GM19023 (cell line): Measurements from ENCODE around the gene SAP25.
"Not testable (repeated sequence)": the region's sequence is repeated elsewhere in the genome, so short reads cannot be mapped to it uniquely, and the experiment has no call there.

Source experiments
- ATAC-seq: cut with Tn5 transposase; IDR thresholded peaks from one replicate; pipeline ENCODE4 v1.9.1; 2021; ENCODE audit warnings: mild to moderate bottlenecking, moderate library complexity; ENCODE audit not compliant: unreplicated experiment

Gene SAP25

DNA sequence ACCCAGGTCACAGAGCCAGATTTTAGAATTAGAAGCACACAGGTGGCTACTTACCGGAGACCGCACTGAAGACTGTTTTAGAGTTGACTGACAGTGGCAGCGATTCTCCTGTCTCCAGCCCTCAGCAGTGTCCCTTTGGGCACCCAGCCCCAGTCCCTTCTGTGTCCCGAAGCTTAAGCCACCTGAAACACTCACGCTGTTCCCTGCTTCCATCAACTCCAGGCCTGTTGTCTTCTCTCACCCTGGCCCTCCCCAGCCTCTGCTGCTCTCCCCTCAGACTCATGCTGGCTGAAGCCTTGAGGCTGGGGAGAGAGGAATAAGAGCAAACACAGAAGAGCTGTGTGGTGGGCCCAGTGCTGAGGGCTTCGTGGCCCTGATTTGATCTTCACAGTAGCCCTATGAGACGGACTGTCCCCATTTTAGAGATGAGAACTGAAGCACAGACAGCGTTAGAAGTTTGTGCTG is 10.6 kb downstream of the SAP25 start:
- ATAC-seq, result no peak

DNA sequence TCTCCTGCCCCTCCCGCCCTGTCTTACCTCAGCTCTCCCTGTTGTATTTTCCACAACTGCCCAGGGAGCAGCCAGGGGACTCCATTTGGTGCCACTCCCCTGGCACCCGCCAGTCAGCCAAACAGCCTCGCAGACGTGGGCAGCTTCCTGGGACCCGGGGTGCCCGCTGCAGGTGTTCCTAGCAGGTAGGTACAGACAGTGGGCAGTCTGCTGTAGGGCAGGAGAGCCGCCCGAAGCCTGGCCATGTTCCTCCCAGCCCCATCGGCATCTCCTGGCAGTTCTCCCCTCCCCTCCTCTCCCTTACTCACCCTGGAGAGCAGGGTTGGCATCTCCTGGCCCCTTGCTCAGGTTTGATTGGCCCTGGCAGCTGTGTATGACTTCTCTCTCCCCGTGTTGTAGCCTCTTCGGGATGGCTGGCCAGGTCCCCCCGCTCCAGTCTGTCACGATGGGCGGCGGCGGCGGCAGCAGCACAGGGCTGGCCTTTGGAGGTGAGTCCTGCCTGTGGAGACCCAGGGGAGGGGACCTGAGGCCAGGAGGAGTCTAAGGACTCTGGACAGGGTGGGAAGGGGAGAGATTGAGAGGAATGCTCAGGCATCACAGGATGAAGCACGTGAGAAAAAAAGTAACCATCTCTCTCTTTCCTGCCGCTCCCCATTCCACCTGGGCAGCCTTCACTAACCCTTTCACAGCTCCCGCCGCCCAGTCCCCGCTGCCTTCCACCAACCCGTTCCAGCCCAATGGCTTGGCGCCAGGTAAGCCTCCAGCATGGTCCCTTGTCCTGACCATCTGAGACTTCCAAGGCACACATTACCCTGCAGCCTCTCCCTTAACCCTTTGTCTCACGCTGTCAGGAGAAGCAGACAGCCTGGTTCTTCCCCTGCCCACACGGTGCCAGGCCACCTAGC is 11.3 kb downstream of the SAP25 start:
- ATAC-seq, result no peak

DNA sequence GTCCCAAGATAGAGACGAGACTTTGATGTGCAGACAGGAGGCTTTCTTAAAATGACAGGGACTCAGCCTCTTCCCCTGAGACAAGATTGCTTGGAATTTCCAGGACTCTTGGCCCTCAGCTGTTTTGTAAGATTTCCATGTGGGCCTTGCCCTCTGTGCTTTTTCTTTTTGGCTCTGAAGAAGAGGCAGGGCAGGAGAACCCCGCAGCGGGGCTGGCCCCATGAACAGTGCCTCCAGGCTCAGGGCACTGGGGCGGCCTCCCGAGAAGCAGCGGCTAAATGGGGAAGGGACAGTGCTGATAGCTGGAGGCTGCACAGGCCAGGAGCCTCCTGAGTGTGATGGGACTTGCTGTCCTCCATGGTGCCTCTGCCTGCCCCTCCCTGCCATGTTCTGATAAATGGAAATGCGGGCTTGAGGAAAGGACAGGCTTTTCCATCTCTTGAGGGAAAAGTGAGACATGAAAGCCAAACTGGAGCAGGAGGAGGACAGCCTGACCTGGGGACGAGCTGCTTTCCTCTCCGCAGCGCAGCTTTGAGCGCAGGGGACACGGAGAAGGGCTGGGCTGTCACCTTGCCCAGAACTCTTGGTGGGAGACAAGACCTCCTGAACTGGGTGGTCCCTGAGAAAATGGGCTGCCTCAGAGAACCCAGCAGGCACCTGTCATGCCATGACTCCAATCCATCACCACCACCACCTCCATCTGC is 12.1 kb downstream of the SAP25 start:
- ATAC-seq, result no peak

DNA sequence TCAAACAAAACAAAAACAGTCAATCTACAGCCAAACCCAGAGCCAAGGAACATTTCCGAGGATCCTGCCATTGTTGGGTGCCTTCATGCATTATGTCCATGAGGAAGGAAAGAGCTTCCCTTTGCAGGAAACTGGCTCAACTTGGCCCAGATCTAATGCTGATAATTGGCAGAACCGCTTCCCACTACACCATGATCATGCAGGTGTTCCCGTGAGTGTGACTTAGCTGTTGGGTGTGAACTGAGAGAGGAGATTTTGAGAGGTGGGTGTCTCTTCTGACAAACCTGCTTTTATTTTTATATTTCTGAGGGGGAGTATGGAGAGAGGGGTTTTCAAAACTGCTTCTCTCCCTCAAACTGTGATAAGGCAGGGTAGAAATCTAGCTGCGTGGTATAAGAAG is 14.6 kb downstream of the SAP25 start:
- no peak for ATAC-seq

DNA sequence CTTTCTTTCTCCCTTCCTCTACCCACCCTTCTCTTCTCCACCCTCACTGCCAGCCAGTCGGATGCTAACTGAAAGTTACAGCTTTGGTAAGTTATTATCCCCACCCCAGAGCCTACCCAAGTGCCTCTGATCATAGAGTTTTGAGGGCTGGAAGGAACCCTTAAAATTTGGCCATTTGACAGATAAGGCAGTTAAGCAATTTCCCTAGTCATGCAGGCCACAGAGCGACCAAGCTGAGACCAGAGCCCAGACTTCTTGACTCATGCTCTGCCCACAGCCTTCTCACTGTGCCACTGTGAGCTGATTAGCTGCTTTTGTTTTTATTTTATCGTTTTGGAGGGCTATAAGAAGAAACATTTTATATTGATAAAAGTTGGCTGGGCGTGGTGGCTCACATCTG is 17.2 kb downstream of the SAP25 start:
- no peak for ATAC-seq

DNA sequence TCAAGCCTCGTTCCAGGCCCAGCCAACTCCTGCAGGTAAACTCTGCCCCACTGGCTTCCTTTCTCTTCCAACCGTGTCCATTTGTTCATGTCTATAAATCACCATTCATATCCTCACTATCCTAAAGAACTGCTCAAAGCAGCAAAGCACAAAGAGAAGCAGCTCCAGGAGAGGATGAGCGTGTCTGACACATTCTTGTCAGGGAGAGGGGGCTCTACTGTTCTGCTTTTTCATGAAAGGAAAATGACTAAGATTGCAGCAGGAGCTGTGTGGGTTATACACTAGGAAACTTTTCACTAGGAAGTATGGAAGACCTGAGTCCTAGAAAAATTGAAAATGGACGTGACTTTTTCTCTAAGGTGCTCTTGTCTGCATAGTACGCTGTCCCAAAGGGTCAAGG is 18.0 kb downstream of the SAP25 start:
- no peak for ATAC-seq

DNA sequence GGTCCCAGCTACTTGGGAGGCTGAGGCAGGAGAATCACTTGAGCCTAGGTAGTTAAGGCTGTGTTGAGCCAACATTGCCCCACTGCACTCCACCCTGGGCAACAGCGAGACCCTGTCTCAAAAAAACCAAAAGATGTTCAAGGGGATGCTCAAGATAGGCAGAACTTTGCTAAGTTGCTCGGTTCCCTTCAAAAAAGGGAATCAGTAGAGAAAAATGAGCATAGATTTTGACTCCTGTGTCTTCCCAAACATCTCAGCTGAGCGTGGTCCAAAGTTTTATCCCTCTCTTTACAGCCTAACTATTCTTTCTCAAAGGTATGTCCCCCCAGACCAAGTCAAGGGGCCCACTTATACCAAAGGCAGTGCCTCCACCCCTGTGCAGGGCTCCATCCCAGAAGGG is 20.7 kb downstream of the SAP25 start:
- no peak for ATAC-seq

DNA sequence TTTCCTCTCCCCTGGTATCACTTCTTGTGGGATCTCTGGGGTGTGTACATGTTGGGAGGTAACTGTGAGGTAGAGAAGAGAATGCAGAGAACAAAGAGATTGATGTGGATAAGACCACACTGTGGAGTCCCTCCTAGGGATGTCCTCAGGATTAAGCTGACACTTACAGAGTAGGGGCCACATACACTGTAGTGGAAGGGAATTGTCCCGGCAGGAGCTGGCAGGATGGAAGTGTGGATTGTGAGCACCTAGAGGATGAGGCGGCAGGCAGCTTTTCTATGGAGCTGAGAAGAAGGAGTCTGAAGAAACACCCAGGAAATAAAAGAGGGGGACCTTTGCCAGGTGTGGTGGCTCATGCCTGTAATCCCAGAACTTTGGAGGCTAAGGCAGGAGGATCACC is 21.2 kb downstream of the SAP25 start:
- no peak for ATAC-seq

DNA sequence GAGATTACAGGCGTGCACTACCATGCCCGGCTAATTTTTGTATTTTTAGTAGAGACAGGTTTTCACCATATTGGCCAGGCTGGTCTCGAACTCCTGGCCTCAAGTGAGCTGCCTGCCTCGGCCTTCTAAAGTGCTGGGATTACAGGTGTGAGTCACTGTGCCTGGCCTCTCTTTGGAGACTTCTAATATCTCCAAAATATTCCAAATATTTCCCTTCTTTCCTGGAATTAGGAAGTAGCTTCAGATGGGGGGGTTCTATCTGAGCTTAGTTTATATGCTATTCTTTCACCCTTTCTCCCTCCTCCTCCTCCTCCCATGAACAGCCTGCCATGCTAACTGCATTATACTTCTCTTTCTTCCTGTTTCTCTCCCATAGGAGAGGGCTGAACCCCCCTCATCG is 25.3 kb downstream of the SAP25 start:
- not testable (repeated sequence) for ATAC-seq

DNA sequence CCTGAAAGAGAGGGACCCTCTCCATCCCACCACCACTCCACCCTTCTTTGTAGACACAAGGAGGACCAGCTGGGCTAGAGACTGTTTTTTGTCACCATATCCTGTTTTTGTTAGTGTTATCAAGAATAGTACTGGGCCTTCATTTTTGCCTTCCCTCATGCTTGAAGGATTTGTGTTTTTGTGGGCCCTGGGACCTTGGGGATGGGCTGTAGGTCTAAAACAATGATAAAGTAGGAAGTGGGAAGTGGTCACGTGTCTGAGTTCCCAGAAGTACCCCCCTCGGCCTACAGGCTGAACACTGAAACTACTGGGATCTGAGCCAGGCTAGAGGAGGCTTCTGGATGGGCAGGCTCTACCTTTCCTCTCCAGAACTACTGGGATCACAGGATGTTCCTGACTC is 25.8 kb downstream of the SAP25 start:
- no peak for ATAC-seq

DNA sequence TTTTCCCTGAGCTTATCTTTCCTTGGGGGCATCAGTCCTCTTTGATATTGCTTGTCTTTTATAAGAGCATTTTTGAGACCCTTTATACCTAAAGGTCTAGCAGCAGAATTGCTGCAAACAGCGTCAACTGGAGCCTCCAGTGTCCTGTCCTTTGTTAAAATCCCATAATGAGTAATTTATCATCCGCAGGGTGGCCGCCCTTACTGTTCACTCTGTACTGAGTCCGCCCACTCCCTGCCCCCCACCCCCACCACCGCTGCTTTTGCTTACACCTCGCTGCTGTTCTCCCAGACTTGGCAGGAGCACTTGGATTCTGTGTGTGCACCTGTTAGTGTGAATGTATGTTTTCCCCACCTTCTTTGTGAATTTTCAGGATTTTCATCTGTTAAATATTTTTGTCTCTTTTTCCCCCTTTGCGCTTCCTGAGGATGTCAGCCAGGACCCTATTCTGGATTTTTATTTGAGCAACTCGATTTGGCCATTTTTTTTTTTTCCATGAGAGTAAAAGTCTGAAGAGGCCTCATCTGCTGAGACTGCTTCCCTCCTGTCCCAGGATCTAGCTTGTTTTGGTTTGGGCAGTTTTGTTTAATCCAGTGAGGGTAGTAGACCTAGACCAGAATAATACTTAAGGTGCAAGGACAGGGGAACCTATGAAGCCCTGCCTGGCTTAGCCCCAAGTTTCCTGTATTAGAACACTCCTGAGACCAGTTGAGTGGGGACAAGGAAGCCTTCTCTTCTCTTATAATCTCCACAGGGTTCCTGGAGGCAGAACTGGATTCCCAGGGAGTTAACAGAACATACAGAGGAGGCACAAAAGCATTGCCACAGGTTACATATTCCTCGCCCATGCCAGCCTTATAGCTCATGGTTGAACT is 26.5 kb downstream of the SAP25 start:
- no peak for ATAC-seq

DNA sequence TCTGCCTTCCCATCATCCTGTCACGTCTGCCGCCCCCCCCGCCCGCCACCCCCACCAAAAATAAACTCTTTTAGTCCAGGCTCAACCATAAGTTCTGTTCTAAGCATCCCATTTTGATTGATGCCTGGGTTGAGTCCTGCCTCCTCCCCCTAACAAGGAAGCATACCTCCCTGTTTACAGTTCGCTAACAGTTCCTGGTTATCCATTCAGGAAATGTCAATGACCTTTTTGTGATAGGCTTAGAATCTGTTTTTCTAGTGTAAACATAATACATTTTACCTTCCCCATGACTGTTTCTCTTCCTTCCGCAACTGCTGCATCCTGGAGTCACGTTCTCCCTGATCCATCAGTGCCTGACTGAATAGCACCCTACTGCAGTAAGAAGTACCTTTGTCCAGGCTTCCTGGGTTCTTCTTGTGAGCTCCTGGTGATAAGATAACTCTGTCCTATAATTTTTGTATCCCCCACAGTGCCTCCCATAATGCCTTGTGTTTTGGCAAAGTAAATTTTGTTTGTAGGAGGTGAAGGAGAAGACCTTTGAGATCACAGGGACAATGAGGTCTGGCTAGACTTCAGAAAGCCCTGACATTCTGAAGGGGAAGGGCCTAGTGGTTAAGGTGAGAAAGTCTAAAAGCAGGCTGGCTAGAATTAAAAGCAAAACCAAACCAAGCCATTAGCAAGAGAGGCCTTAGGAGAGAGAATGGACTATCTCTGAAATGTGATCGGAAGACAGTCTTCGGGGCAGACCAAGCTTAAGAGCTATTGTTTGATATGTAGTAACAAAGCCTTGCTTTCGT is 27.4 kb downstream of the SAP25 start:
- ATAC-seq, result peak; percentile 44

DNA sequence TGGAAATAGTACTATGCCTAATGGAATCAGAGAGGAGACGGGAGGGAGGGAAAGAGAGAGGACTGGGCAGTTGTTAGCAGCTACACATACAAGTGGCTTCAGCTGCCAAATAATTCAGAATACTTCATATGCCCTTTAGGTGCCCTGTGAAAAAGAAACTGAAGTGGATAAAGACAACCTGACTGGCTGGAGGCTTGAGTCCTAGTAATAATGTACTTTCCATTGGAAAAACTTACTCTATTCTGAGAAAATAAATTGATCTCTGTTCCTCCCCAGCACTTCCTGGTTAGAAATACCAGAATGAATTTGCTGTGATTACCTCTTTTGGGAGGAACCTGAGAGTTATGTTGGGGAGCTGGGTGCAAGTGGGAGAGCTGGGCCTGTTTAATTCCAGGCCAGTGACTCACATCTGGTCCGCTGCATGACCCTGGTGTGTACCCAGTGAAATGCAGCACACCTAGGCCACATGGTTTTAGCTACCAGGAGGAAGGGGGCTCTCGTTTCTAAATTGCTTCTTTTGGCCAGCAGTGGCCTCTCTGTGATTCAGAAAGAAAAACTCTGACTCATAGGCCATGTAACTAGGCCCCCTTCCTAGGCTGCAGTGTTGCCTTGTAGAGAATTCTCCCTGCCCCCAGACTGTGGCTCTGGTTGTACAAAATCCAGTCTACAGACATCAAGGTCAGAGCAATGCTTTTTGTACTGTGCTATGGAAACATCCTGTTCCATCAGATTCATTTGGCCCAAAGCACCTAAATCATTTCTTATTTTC is 28.2 kb downstream of the SAP25 start:
- peak; percentile 51 for ATAC-seq

DNA sequence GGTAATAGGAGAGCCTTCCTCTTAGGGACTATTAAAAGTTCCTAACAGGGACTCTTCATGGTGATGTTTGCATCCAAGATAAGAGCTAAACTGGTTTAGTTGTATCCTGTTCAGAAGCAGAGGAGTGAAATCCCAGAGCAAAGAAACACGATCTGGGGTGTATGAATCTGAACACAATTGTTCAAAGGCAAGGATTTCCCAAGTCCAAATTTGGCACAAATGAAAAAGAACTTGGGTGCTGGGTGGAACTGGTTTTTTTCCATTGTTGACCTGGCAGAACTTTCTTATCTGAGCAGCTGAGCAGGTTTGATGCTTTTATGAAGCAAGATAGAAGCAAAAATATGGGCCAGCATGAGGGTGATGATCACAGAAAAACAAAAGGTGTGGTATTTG is 28.7 kb downstream of the SAP25 start:
- no peak for ATAC-seq

DNA sequence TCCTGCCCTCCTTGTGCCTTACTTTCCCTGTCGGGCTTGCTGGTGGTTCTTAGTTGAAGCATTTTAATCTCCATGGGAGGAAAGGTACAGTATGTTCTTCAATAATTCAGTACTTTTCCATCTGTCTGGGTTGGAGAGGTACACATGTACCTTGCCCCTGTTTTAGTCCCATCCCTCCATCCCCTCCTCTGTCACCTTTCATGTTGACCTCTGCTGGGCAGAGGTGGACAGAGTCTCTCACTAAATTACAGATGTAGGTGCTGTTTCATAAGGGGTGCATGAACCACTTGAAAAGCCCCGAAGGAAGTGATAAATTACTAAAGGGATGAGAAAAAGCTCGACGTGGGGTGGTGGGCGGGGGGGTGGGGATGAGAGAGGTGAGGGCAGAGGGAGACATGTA is 29.3 kb downstream of the SAP25 start:
- no peak for ATAC-seq

DNA sequence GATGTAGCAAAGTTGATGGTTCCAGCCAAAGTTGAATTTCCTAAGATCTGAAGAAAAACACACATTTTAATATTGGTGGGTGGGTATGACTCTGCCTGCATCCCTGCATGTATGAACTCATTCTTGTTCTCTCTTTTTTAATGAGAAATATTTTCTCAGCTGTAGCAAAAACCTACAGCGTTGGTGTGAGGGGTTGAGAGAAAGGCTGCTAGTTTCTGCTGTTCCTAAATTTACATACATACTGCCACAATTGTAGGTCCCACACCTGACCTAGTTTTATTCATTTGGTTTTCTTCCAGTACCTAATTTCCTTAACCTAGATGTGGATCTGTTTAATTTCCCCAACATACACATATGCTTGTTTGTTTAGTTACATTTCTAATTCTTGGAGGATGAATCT is 30.1 kb downstream of the SAP25 start:
- ATAC-seq, result no peak

DNA sequence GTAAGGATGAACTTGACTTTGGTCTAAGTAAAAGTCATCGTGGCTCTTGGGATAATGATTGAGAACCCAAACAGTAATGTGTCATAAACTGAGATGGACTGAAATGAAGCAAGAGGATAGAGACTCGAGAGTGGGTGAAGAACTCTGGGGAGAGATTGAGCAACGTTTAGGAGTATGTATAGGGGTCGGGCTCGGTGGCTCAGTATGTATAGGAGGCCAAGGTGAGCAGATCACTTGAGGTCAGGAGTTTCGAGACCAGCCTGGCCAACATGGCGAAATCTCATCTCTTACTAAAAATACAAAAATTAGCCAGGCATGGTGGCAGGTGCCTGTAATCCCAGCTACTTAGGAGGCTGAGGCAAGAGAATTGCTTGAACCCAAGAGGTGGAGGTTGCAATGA is 32.4 kb downstream of the SAP25 start:
- not testable (repeated sequence) for ATAC-seq

DNA sequence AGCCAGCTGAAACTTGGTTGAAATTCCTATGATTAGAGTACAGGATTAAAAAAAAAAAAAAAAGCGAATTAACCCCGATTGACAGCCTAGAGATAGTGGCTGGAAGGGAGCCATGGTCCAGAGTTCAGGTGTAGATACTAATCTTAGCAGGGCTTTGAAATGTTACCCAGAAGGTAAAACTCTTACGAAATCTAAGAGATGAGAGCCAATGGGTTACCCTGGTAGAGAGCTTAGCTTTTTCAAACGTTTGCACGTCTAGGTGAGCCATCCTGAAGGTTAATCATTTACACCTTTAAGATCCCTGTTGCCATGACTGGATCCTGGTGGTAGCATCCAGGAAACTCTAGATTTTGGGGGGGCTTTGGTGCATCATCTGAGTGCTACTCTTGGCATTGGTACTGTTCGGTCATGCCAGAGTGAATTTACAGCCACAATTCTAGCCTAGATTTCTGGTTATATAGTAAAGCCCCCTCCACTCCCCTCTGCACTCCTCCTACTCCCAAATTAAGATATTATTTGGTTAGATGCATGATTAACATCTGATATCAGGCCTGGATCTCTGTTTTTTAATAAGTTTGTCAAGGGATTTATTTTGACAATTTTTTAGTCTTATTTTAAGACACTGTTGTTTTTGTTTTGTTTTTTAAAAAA is 33.5 kb downstream of the SAP25 start:
- ATAC-seq, result no peak

DNA sequence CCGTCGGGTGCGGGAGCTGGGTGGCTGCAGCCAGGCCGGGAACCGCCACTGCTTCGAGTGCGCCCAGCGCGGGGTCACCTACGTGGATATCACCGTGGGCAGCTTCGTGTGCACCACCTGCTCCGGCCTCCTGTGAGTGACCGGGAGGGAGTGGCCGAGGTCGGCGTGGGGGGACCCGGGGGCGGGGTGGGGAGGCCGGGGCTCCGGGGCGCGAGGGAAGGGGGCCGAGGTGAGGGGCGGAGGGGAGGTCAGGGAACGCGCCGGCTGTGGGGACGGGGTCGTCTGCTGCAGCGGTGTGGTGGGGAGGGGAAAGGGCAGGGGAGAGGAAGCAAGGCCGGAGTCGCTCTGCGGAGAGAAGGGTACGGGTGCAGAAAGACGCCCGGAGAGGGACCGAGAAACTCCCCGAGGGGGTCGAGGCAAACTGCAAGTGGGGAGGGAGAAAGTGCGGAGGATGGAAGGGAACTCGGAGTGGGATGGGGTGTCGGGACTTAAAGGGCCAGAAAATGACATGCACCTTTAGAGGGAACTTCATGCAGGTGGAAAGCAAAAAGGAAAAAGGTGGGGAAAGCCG is 34.2 kb downstream of the SAP25 start:
- no peak for ATAC-seq
